ENCODE results near the gene GSTCD. TPM values are rescaled to one million over a fixed set of nuclear protein-coding genes. Genes with fewer than 3 reads are reported as not detected.

The GSTCD gene
- total and polyA plus RNA-seq, 9 of the 15 experiments (the other 6 are each of a cell fraction or from before 2014, with no cell fraction given) = 4.5 to 36.3 (median 16.0) TPM

DNA sequence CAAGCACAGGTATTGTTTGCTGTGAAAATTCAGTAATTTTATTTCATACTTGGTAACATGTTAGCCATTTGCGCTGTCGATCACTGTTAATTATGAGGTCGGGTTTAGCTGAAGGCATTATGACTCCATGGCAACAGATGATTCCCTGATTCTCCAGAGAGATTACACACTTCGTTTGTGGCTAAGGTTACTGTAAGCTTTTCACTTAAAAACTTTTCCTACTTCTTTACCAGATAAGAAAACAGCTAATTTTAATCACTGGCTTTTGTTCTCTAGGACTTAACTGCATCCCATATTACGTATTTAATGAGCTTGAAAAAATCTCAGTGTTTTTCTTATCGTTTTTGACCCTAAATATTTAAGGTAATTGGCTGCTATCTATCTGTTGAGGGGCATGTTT, 2.1 kb downstream of the GSTCD start:
- no TSS peak for BruUV-seq (replicated peaks)
- no peaks in the 10 kb centered on the region for H3K9me3 ChIP-seq (replicated peaks; ENCODE audit: control insufficient read depth, insufficient read depth, low read depth, low read length)
- H3K4me3 ChIP-seq = peak overlapping the region; percentile 93
- DNase-seq (ENCODE audit: extremely low read depth in 1 of 4, low spot score in 3 of 4) (peak in 1 of 4 experiments; percentile 38), FAIRE-seq (no peak), ATAC-seq (no peak)
- in situ Hi-C loops (cut with MboI) = no loop called here
- CTCF ChIA-PET (ENCODE audit: low intra/inter-chr PET ratio) = no interaction called here
- no peaks in the 10 kb centered on the region for H4K20me1 ChIP-seq (replicated peaks; ENCODE audit: control insufficient read depth, insufficient read depth, low read length)
- no peak overlapping the region for H3K27ac ChIP-seq (ENCODE audit: extremely low read depth, low read depth, low read length)
- WGBS (ENCODE audit: insufficient coverage, low coverage, missing lambda C conversion rate) = 12% methylated on average over 6 of the region's 6 CpGs
- POLR2A ChIA-PET = interaction anchor here (0.7 kb wide), 1 partner anchor 8 kb away, joined by 3 read pairs; no protein-coding TSS in a partner anchor
- H3K4me1 ChIP-seq (replicated peaks in 1 of 2; ENCODE audit: control insufficient read depth in 2 of 2, insufficient read depth in 2 of 2, low read length in 2 of 2) = peaks cover 0 to 6% of the 10 kb centered on the region in 2 experiments; a peak in 2 of 5 replicates
- H2AFZ ChIP-seq (ENCODE audit: low read depth, low read length) = no peak overlapping the region
- peaks cover 6% of the 10 kb centered on the region; the same call in 1 of the 3 replicates for H3K36me3 ChIP-seq (ENCODE audit: control insufficient read depth, insufficient read depth, low read length)
- 0 out of 4 replicates have a peak overlapping the region, but pooled peaks of 1 of the 2 experiments have one; percentile 88 for H3K9ac ChIP-seq (ENCODE audit: insufficient read depth in 1 of 2, low read depth in 2 of 2, low read length in 2 of 2)
- H3K9me1 ChIP-seq (ENCODE audit: control insufficient read depth, insufficient read depth, low read length) = no peaks in the 10 kb centered on the region
- H3K4me2 ChIP-seq (ENCODE audit: insufficient read depth, low read length) = peak overlapping the region; percentile 61
- H3K27me3 ChIP-seq (ENCODE audit: control insufficient read depth in 2 of 2, insufficient read depth in 2 of 2, low read length in 2 of 2) = no peaks in the 10 kb centered on the region
- peaks cover 93% of the 10 kb centered on the region for H3K79me2 ChIP-seq (ENCODE audit: control insufficient read depth, insufficient read depth, low read length)
- intact Hi-C loops (cut with micrococcal nuclease) = loop anchor here (5.0 kb wide), 1 partner anchor 563 kb away; the partner anchor contains the start of gene TET2
- TF ChIP-seq CREM (IDR thresholded peaks at IDR 0.05; ENCODE audit: low read depth) (peak; percentile 59), MTA2 (IDR thresholded peaks at IDR 0.05; ENCODE audit: low read depth) (no peak), SREBF1 (IDR thresholded peaks at IDR 0.05; ENCODE audit: borderline replicate concordance, low read depth, low read length) (no peak), CREBBP (IDR thresholded peaks at IDR 0.05; ENCODE audit: low read depth, low read length) (no peak), RFX5 (IDR thresholded peaks at IDR 0.05; ENCODE audit: low read depth, low read length) (peak; percentile 93), SMARCE1 (IDR thresholded peaks at IDR 0.05) (no peak), E2F3 (CRISPR knock-in tag; IDR thresholded peaks at IDR 0.05) (no peak), CREB1 (IDR thresholded peaks at IDR 0.05) (no peak), CREB1 (CRISPR knock-in tag; IDR thresholded peaks at IDR 0.05) (peak; percentile 38; the same call in 1 of the 2 replicates), PHF8 (IDR thresholded peaks at IDR 0.05; ENCODE audit: borderline replicate concordance, low read length) (no peak), MED1 (CRISPR knock-in tag; IDR thresholded peaks at IDR 0.05; ENCODE audit: borderline replicate concordance) (no peak), BRCA1 (IDR thresholded peaks at IDR 0.05) (no peak), BRCA1 (CRISPR knock-in tag; IDR thresholded peaks at IDR 0.05) (no peak)
- TF ChIP-seq, protein P1, sequence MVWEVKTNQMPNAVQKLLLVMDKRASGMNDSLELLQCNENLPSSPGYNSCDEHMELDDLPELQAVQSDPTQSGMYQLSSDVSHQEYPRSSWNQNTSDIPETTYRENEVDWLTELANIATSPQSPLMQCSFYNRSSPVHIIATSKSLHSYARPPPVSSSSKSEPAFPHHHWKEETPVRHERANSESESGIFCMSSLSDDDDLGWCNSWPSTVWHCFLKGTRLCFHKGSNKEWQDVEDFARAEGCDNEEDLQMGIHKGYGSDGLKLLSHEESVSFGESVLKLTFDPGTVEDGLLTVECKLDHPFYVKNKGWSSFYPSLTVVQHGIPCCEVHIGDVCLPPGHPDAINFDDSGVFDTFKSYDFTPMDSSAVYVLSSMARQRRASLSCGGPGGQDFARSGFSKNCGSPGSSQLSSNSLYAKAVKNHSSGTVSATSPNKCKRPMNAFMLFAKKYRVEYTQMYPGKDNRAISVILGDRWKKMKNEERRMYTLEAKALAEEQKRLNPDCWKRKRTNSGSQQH (CRISPR knock-in tag; IDR thresholded peaks at IDR 0.05) = no peak
- TF ChIP-seq, protein P2, sequence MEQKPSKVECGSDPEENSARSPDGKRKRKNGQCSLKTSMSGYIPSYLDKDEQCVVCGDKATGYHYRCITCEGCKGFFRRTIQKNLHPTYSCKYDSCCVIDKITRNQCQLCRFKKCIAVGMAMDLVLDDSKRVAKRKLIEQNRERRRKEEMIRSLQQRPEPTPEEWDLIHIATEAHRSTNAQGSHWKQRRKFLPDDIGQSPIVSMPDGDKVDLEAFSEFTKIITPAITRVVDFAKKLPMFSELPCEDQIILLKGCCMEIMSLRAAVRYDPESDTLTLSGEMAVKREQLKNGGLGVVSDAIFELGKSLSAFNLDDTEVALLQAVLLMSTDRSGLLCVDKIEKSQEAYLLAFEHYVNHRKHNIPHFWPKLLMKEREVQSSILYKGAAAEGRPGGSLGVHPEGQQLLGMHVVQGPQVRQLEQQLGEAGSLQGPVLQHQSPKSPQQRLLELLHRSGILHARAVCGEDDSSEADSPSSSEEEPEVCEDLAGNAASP (IDR thresholded peaks at IDR 0.05) = no peak
- TF ChIP-seq, protein P3, sequence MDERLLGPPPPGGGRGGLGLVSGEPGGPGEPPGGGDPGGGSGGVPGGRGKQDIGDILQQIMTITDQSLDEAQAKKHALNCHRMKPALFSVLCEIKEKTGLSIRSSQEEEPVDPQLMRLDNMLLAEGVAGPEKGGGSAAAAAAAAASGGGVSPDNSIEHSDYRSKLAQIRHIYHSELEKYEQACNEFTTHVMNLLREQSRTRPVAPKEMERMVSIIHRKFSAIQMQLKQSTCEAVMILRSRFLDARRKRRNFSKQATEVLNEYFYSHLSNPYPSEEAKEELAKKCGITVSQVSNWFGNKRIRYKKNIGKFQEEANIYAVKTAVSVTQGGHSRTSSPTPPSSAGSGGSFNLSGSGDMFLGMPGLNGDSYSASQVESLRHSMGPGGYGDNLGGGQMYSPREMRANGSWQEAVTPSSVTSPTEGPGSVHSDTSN (CRISPR knock-in tag; IDR thresholded peaks at IDR 0.05; ENCODE audit: low read depth) = no peak
- TF ChIP-seq, protein P3 (tag; conservative IDR thresholded peaks at IDR 0.05; ENCODE audit: low read depth) = peak; percentile 52; the same call in 1 of the 2 replicates
